Measurements from ENCODE around the gene BRPF1. TPM values are rescaled to one million over a fixed set of nuclear protein-coding genes. Genes with fewer than 3 reads are reported as not detected.

The BRPF1 gene
- total RNA-seq, 1 experiment from 2014 or later, result 21.4 TPM

- no peak for DNase-seq (ENCODE audit: unreplicated experiment)
- H3K9me3 Mint-ChIP-seq (ENCODE audit: unreplicated experiment), result no peaks in the 10 kb centered on the region
- no peak for TF ChIP-seq CTCF (IDR thresholded peaks at IDR 0.05; ENCODE audit: unreplicated experiment)
- no peaks in the 10 kb centered on the region for H3K4me1 Mint-ChIP-seq (ENCODE audit: insufficient read depth, unreplicated experiment)
- POLR2A ChIA-PET, result no interaction called here
- intact Hi-C loops (cut with micrococcal nuclease), result no loop called here
- peaks cover 71% of the 10 kb centered on the region for H3K36me3 Mint-ChIP-seq (ENCODE audit: insufficient read depth, unreplicated experiment)
- no TSS peak for BruUV-seq (replicated peaks)
- H3K27ac Mint-ChIP-seq (ENCODE audit: low read depth, unreplicated experiment), result no peak overlapping the region
- CTCF ChIA-PET, result no interaction called here
- H3K4me3 Mint-ChIP-seq (ENCODE audit: unreplicated experiment), result no peak overlapping the region
- H3K27me3 Mint-ChIP-seq (ENCODE audit: insufficient read depth, unreplicated experiment), result no peaks in the 10 kb centered on the region
Observed at GRCh38 chr3:9742560-9742959, 11.0 kb downstream of the BRPF1 start.

- Mint-ChIP-seq H3K9me3 (ENCODE audit: unreplicated experiment) (no peaks in the 10 kb centered on the region), H3K36me3 (ENCODE audit: insufficient read depth, unreplicated experiment) (peaks cover 72% of the 10 kb centered on the region), H3K27me3 (ENCODE audit: insufficient read depth, unreplicated experiment) (no peaks in the 10 kb centered on the region), H3K4me1 (ENCODE audit: insufficient read depth, unreplicated experiment) (no peaks in the 10 kb centered on the region), H3K4me3 (ENCODE audit: unreplicated experiment) (no peak overlapping the region), H3K27ac (ENCODE audit: low read depth, unreplicated experiment) (no peak overlapping the region)
- intact Hi-C loops (cut with micrococcal nuclease), result no loop called here
- ChIA-PET CTCF (interaction anchor here (0.5 to 1.2 kb wide), 3 partner anchors 9 to 544 kb away, joined by 3 read pairs; no protein-coding TSS in a partner anchor), POLR2A (interaction anchor here (0.6 kb wide), 1 partner anchor 94 kb away, joined by 3 read pairs; no protein-coding TSS in a partner anchor)
- no peak for DNase-seq (ENCODE audit: unreplicated experiment)
- no TSS peak for BruUV-seq (replicated peaks)
- TF ChIP-seq CTCF (IDR thresholded peaks at IDR 0.05; ENCODE audit: unreplicated experiment), result no peak
Observed at GRCh38 chr3:9743548-9743947, 12.0 kb downstream of the BRPF1 start.

- ChIA-PET POLR2A (no interaction called here), CTCF (interaction anchor here (1.2 to 1.6 kb wide), 2 partner anchors 11 to 170 kb away, joined by 3 to 6 read pairs; no protein-coding TSS in a partner anchor)
- no peak overlapping the region for H3K4me3 Mint-ChIP-seq (ENCODE audit: unreplicated experiment)
- H3K27ac Mint-ChIP-seq (ENCODE audit: low read depth, unreplicated experiment), result no peak overlapping the region
- H3K27me3 Mint-ChIP-seq (ENCODE audit: insufficient read depth, unreplicated experiment), result no peaks in the 10 kb centered on the region
- BruUV-seq (replicated peaks), result no TSS peak
- peaks cover 69% of the 10 kb centered on the region for H3K36me3 Mint-ChIP-seq (ENCODE audit: insufficient read depth, unreplicated experiment)
- intact Hi-C loops (cut with micrococcal nuclease), result no loop called here
- no peak for DNase-seq (ENCODE audit: unreplicated experiment)
- TF ChIP-seq CTCF (IDR thresholded peaks at IDR 0.05; ENCODE audit: unreplicated experiment), result no peak
- H3K4me1 Mint-ChIP-seq (ENCODE audit: insufficient read depth, unreplicated experiment), result peaks cover 3% of the 10 kb centered on the region
- H3K9me3 Mint-ChIP-seq (ENCODE audit: unreplicated experiment), result no peaks in the 10 kb centered on the region
Observed at GRCh38 chr3:9744162-9744561, 12.6 kb downstream of the BRPF1 start.

- DNase-seq (ENCODE audit: unreplicated experiment), result no peak
- TF ChIP-seq CTCF (IDR thresholded peaks at IDR 0.05; ENCODE audit: unreplicated experiment), result no peak
- H3K27ac Mint-ChIP-seq (ENCODE audit: low read depth, unreplicated experiment), result no peak overlapping the region
- H3K9me3 Mint-ChIP-seq (ENCODE audit: unreplicated experiment), result no peaks in the 10 kb centered on the region
- H3K4me1 Mint-ChIP-seq (ENCODE audit: insufficient read depth, unreplicated experiment), result peaks cover 7% of the 10 kb centered on the region
- peaks cover 58% of the 10 kb centered on the region for H3K36me3 Mint-ChIP-seq (ENCODE audit: insufficient read depth, unreplicated experiment)
- intact Hi-C loops (cut with micrococcal nuclease), result no loop called here
- CTCF ChIA-PET, result interaction anchor here (0.7 to 1.6 kb wide), 3 partner anchors 7 to 30 kb away, joined by 3 to 6 read pairs (median 3); no protein-coding TSS in a partner anchor
- POLR2A ChIA-PET, result interaction anchor here (0.6 kb wide), 1 partner anchor 47 kb away, joined by 3 read pairs; the partner anchor contains the start of gene ARPC4
- no peaks in the 10 kb centered on the region for H3K27me3 Mint-ChIP-seq (ENCODE audit: insufficient read depth, unreplicated experiment)
- no peak overlapping the region for H3K4me3 Mint-ChIP-seq (ENCODE audit: unreplicated experiment)
- BruUV-seq (replicated peaks), result no TSS peak
Observed at GRCh38 chr3:9745521-9745920, 14.0 kb downstream of the BRPF1 start.

Measured in MCF 10A (cell line).